HCT116 (cell line): ENCODE results near the gene NEO1.

Source experiments
- CTCF ChIP-seq, 3 experiments: fragments of 200-600 bp in 1 of 3; sonication (generic) in 1 of 3; IDR thresholded peaks in 2 of 3; conservative IDR thresholded peaks in 1 of 3; 2 replicates each; pipeline ENCODE4 v1.5.1; 2012 to 2017; ENCODE audit warnings: low read depth in 2 of 3, low read length in 2 of 3, antibody characterized with exemption in 1 of 3, borderline replicate concordance in 1 of 3, control low read depth in 1 of 3, mild to moderate bottlenecking in 1 of 3, mixed read lengths in 1 of 3, mixed run types in 1 of 3, moderate library complexity in 1 of 3; ENCODE audit not compliant: insufficient read depth in 1 of 3
- EGR1 ChIP-seq: IDR thresholded peaks from 2 replicates; pipeline ENCODE4 v1.6.1; 2012; ENCODE audit warnings: low read depth
- EZH2 ChIP-seq: fragments of 200-600 bp; sonication (generic); IDR thresholded peaks from 2 replicates; pipeline ENCODE4 v1.6.1; 2017; ENCODE audit warnings: antibody characterized with exemption, mixed run types
- FOSL1 ChIP-seq: IDR thresholded peaks from 2 replicates; pipeline ENCODE4 v1.6.1; 2012; ENCODE audit warnings: low read depth
- MAX ChIP-seq: IDR thresholded peaks from 2 replicates; pipeline ENCODE4 v1.6.1; 2012
- POLR2A ChIP-seq: IDR thresholded peaks from 2 replicates; pipeline ENCODE4 v1.7.0; 2011; ENCODE audit warnings: borderline replicate concordance; ENCODE audit not compliant: insufficient read depth, insufficient read length; ENCODE audit errors: extremely low read depth
- POLR2AphosphoS5 ChIP-seq: IDR thresholded peaks from 2 replicates; pipeline ENCODE4 v1.6.1; 2011; ENCODE audit warnings: mild to moderate bottlenecking, low read depth, low read length, moderate library complexity
- RAD21 ChIP-seq: IDR thresholded peaks from 2 replicates; pipeline ENCODE4 v1.6.1; 2012; ENCODE audit warnings: low read depth, mild to moderate bottlenecking
- REST ChIP-seq: IDR thresholded peaks from 2 replicates; pipeline ENCODE4 v1.6.1; 2012; ENCODE audit warnings: low read depth
- SIN3A ChIP-seq: IDR thresholded peaks from 2 replicates; pipeline ENCODE4 v1.6.1; 2012; ENCODE audit warnings: low read depth
- TCF7L2 ChIP-seq: IDR thresholded peaks from 2 replicates; pipeline ENCODE4 v1.7.0; 2011; ENCODE audit warnings: borderline replicate concordance, inconsistent platforms; ENCODE audit not compliant: insufficient read depth, insufficient read length; ENCODE audit errors: extremely low read depth
- YY1 ChIP-seq: IDR thresholded peaks from 2 replicates; pipeline ENCODE4 v1.6.1; 2011; ENCODE audit warnings: low read length, low read depth, moderate library complexity, mild to moderate bottlenecking; ENCODE audit not compliant: insufficient replicate concordance; ENCODE audit errors: extremely low read depth
- ZNF274 ChIP-seq: fragments of 200-500 bp; sonication (Bioruptor generic); IDR thresholded peaks from 2 replicates; pipeline ENCODE4 v1.6.1; 2014; ENCODE audit warnings: mild to moderate bottlenecking, low read depth, low read length, inconsistent platforms

DNA sequence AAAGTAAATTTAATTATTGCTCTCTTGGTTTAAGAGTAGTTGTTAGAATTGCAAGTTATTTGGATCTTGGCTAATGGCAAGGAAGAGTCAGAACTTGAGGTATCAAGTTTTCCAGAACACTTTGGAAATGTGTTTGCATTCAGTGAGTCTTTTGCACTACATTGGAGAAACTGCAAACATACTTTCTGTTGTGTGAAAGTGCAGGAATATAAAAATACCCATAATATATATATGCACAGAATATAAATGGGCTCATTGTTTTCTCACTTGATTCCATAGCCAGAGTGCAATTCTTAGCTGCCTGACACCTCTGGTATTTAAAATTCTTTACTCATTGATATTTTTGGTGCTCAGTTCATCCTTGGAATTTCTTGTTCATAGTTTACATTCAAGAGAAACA lies 223.6 kb downstream of the NEO1 start:
- TF ChIP-seq SIN3A = no peak
- no peak for TF ChIP-seq REST
- no peak for TF ChIP-seq CTCF (IDR thresholded peaks at IDR 0.05 in 2 of 3, conservative IDR thresholded peaks at IDR 0.05 in 1 of 3; ENCODE audit: borderline replicate concordance in 1 of 3, insufficient read depth in 1 of 3, low read depth in 2 of 3, low read length in 2 of 3)
- TF ChIP-seq EZH2 = no peak
- TF ChIP-seq FOSL1 = no peak
- TF ChIP-seq TCF7L2 = no peak
- no peak for TF ChIP-seq POLR2A
- TF ChIP-seq EGR1 = no peak
- TF ChIP-seq RAD21 = no peak
- TF ChIP-seq MAX = no peak
- no peak for TF ChIP-seq YY1
- TF ChIP-seq POLR2AphosphoS5 = no peak
- no peak for TF ChIP-seq ZNF274
